ENCODE results near the gene SLC25A11.

The SLC25A11 gene

GRCh38 chr17:4971826-4972225 is 32.0 kb upstream of the SLC25A11 start:
- H3K4me3 ChIP-seq (ENCODE audit: control insufficient read depth, low read depth, low read length): no peak overlapping the region
- DNase-seq (ENCODE audit: low read depth): no peak
- TF ChIP-seq CTCF (IDR thresholded peaks at IDR 0.05; ENCODE audit: control insufficient read depth, insufficient read depth, low read depth, low read length, missing control alignments): no peak

- DNase-seq (ENCODE audit: low read depth): no peak
- no peak for TF ChIP-seq CTCF (IDR thresholded peaks at IDR 0.05; ENCODE audit: control insufficient read depth, insufficient read depth, low read depth, low read length, missing control alignments)
- H3K4me3 ChIP-seq (ENCODE audit: control insufficient read depth, low read depth, low read length): no peak overlapping the region
These were observed 30.4 kb upstream of the SLC25A11 start for GRCh38 chr17:4970273-4970672.

- no peak for DNase-seq (ENCODE audit: low read depth)
- no peak for TF ChIP-seq CTCF (IDR thresholded peaks at IDR 0.05; ENCODE audit: control insufficient read depth, insufficient read depth, low read depth, low read length, missing control alignments)
- H3K4me3 ChIP-seq (ENCODE audit: control insufficient read depth, low read depth, low read length): peak overlapping the region; percentile 87
These were observed 29.8 kb upstream of the SLC25A11 start for GRCh38 chr17:4969551-4970173.

- H3K4me3 ChIP-seq (ENCODE audit: control insufficient read depth, low read depth, low read length): peak overlapping the region; percentile 87
- TF ChIP-seq CTCF (IDR thresholded peaks at IDR 0.05; ENCODE audit: control insufficient read depth, insufficient read depth, low read depth, low read length, missing control alignments): no peak
- DNase-seq (ENCODE audit: low read depth): peak; percentile 93
These were observed 29.3 kb upstream of the SLC25A11 start for GRCh38 chr17:4969047-4969550.

- no peak for DNase-seq (ENCODE audit: low read depth)
- peak; percentile 1 for TF ChIP-seq CTCF (IDR thresholded peaks at IDR 0.05; ENCODE audit: control insufficient read depth, insufficient read depth, low read depth, low read length, missing control alignments)
- peak overlapping the region; percentile 87 for H3K4me3 ChIP-seq (ENCODE audit: control insufficient read depth, low read depth, low read length)
These were observed 28.7 kb upstream of the SLC25A11 start for GRCh38 chr17:4968486-4969046.

GRCh38 chr17:4967539-4968485 is 28.0 kb upstream of the SLC25A11 start, which contains the start of gene SPAG7:
TSS of gene SPAG7 (minus strand) at chr17:4967817. CDS start at chr17:4967804, 13 bp downstream.
- H3K4me3 ChIP-seq (ENCODE audit: control insufficient read depth, low read depth, low read length): peak within 1 kb of the TSS; percentile 87
- no peak for TF ChIP-seq CTCF (IDR thresholded peaks at IDR 0.05; ENCODE audit: control insufficient read depth, insufficient read depth, low read depth, low read length, missing control alignments)
- DNase-seq (ENCODE audit: low read depth): peak; percentile 94
